ENCODE measurements around the gene KCNJ5.
"Not testable (repeated sequence)": the region's sequence is repeated elsewhere in the genome, so short reads cannot be mapped to it uniquely, and the experiment has no call there.

KCNJ5 gene

GRCh38 chr11:128916681-128917080 is 25.5 kb downstream of the KCNJ5 start:
- no peaks in the 10 kb centered on the region for H3K79me2 ChIP-seq (ENCODE audit: low read length)
- no peaks in the 10 kb centered on the region for H4K20me1 ChIP-seq (ENCODE audit: insufficient read depth, low read length)
- no peaks in the 10 kb centered on the region for H3K9me3 ChIP-seq (ENCODE audit: insufficient read depth, low read length)
- peak overlapping the region; percentile 12; the same call in 1 of the 2 replicates for H3K9ac ChIP-seq (ENCODE audit: low read length)
- H3K27me3 ChIP-seq (ENCODE audit: low read depth, low read length): 0 out of 2 replicates have a peak, but pooled peaks cover 4% of the 10 kb centered on the region
- peaks cover 38% of the 10 kb centered on the region for H3K4me1 ChIP-seq (ENCODE audit: low read length)
- no peak for TF ChIP-seq EZH2phosphoT487 (IDR thresholded peaks at IDR 0.05; ENCODE audit: low read depth)
- TF ChIP-seq, protein P1, sequence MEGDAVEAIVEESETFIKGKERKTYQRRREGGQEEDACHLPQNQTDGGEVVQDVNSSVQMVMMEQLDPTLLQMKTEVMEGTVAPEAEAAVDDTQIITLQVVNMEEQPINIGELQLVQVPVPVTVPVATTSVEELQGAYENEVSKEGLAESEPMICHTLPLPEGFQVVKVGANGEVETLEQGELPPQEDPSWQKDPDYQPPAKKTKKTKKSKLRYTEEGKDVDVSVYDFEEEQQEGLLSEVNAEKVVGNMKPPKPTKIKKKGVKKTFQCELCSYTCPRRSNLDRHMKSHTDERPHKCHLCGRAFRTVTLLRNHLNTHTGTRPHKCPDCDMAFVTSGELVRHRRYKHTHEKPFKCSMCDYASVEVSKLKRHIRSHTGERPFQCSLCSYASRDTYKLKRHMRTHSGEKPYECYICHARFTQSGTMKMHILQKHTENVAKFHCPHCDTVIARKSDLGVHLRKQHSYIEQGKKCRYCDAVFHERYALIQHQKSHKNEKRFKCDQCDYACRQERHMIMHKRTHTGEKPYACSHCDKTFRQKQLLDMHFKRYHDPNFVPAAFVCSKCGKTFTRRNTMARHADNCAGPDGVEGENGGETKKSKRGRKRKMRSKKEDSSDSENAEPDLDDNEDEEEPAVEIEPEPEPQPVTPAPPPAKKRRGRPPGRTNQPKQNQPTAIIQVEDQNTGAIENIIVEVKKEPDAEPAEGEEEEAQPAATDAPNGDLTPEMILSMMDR (IDR thresholded peaks at IDR 0.05; ENCODE audit: low read depth, low read length): no peak
- peak overlapping the region; percentile 52; the same call in 1 of the 2 replicates for H3K27ac ChIP-seq (ENCODE audit: low read length)
- no peaks in the 10 kb centered on the region for H3K36me3 ChIP-seq (replicated peaks; ENCODE audit: low read depth, low read length)
- H3K4me2 ChIP-seq (ENCODE audit: low read length): peak overlapping the region; percentile 46; the same call in 1 of the 2 replicates
- no peak overlapping the region for H2AFZ ChIP-seq (ENCODE audit: low read depth, low read length)
- no peak overlapping the region for H3K4me3 ChIP-seq (ENCODE audit: low read length)

GRCh38 chr11:128917144-128917724 is 26.1 kb downstream of the KCNJ5 start:
- H3K27me3 ChIP-seq (ENCODE audit: low read depth, low read length): 0 out of 2 replicates have a peak, but pooled peaks cover 4% of the 10 kb centered on the region
- H3K79me2 ChIP-seq (ENCODE audit: low read length): no peaks in the 10 kb centered on the region
- no peaks in the 10 kb centered on the region for H4K20me1 ChIP-seq (ENCODE audit: insufficient read depth, low read length)
- no peaks in the 10 kb centered on the region for H3K9me3 ChIP-seq (ENCODE audit: insufficient read depth, low read length)
- peak overlapping the region; percentile 46 for H3K4me2 ChIP-seq (ENCODE audit: low read length)
- peak overlapping the region; percentile 52 for H3K27ac ChIP-seq (ENCODE audit: low read length)
- no peak overlapping the region for H3K4me3 ChIP-seq (ENCODE audit: low read length)
- H2AFZ ChIP-seq (ENCODE audit: low read depth, low read length): no peak overlapping the region
- H3K9ac ChIP-seq (ENCODE audit: low read length): peak overlapping the region; percentile 12; the same call in 1 of the 2 replicates
- TF ChIP-seq, protein P1 (IDR thresholded peaks at IDR 0.05; ENCODE audit: low read depth, low read length): no peak
- no peak for TF ChIP-seq EZH2phosphoT487 (IDR thresholded peaks at IDR 0.05; ENCODE audit: low read depth)
- H3K36me3 ChIP-seq (replicated peaks; ENCODE audit: low read depth, low read length): no peaks in the 10 kb centered on the region
- H3K4me1 ChIP-seq (ENCODE audit: low read length): peaks cover 38% of the 10 kb centered on the region

- peak overlapping the region; percentile 22 for H3K4me3 ChIP-seq (ENCODE audit: low read length)
- H3K4me2 ChIP-seq (ENCODE audit: low read length): peak overlapping the region; percentile 71
- H3K36me3 ChIP-seq (replicated peaks; ENCODE audit: low read depth, low read length): no peaks in the 10 kb centered on the region
- H3K27me3 ChIP-seq (ENCODE audit: low read depth, low read length): no peaks in the 10 kb centered on the region
- no peaks in the 10 kb centered on the region for H3K9me3 ChIP-seq (ENCODE audit: insufficient read depth, low read length)
- H4K20me1 ChIP-seq (ENCODE audit: insufficient read depth, low read length): no peaks in the 10 kb centered on the region
- TF ChIP-seq EZH2phosphoT487 (IDR thresholded peaks at IDR 0.05; ENCODE audit: low read depth): no peak
- TF ChIP-seq, protein P1 (IDR thresholded peaks at IDR 0.05; ENCODE audit: low read depth, low read length): no peak
- H3K27ac ChIP-seq (ENCODE audit: low read length): peak overlapping the region; percentile 25; the same call in 1 of the 2 replicates
- peak overlapping the region; percentile 19; the same call in 1 of the 2 replicates for H3K9ac ChIP-seq (ENCODE audit: low read length)
- H3K4me1 ChIP-seq (ENCODE audit: low read length): peaks cover 38% of the 10 kb centered on the region
- peak overlapping the region; percentile 81; the same call in 1 of the 2 replicates for H2AFZ ChIP-seq (ENCODE audit: low read depth, low read length)
- no peaks in the 10 kb centered on the region for H3K79me2 ChIP-seq (ENCODE audit: low read length)
Observed at GRCh38 chr11:128919216-128919615, 28.1 kb downstream of the KCNJ5 start.

GRCh38 chr11:128919635-128920034 is 28.5 kb downstream of the KCNJ5 start:
- not testable (repeated sequence) for H3K36me3 ChIP-seq (replicated peaks; ENCODE audit: low read depth, low read length); H3K27ac ChIP-seq (ENCODE audit: low read length); H3K9me3 ChIP-seq (ENCODE audit: insufficient read depth, low read length); H3K9ac ChIP-seq (ENCODE audit: low read length); H3K4me3 ChIP-seq (ENCODE audit: low read length); H3K27me3 ChIP-seq (ENCODE audit: low read depth, low read length); H4K20me1 ChIP-seq (ENCODE audit: insufficient read depth, low read length); H2AFZ ChIP-seq (ENCODE audit: low read depth, low read length); H3K79me2 ChIP-seq (ENCODE audit: low read length)
- H3K4me1 ChIP-seq (ENCODE audit: low read length): peaks cover 38% of the 10 kb centered on the region
- H3K4me2 ChIP-seq (ENCODE audit: low read length): peak overlapping the region; percentile 71
